Natural killer cell (primary cell): ENCODE results near the gene CARMIL1. TPM values are rescaled to one million over a fixed set of nuclear protein-coding genes. Genes with fewer than 3 reads are reported as not detected.

Experiments used
- ATAC-seq, 3 donors: fragments of 150-1000 bp in 2 of 3; fragments of 200-7000 bp in 1 of 3; cut with Tn5 transposase; 1 replicate in 1 of 3; 2 replicates in 2 of 3; pipeline ENCODE4 v1.10.0; 2021; ENCODE audit warnings: mild to moderate bottlenecking in 2 of 3, moderate library complexity in 2 of 3
- DNase-seq, 2 donors: peaks; one replicate each; pipeline versions ENCODE4 v3.0.0 to v3.0.0-alpha.2; 2013 to 2021; ENCODE audit warnings: mixed read lengths in 1 of 2
- H3K27ac ChIP-seq: one replicate; pipeline ENCODE4 v1.5.1; 2013; ENCODE audit warnings: mild to moderate bottlenecking, low read length
- H3K27me3 ChIP-seq: one replicate; pipeline ENCODE4 v1.6.1; 2013; ENCODE audit warnings: low read length; ENCODE audit not compliant: control insufficient read depth, insufficient read depth
- H3K36me3 ChIP-seq: one replicate; pipeline ENCODE4 v1.6.1; 2013; ENCODE audit warnings: low read length; ENCODE audit not compliant: control insufficient read depth, insufficient read depth
- H3K4me1 ChIP-seq: one replicate; pipeline ENCODE4 v1.6.1; 2013; ENCODE audit warnings: low read length; ENCODE audit not compliant: control insufficient read depth, insufficient read depth
- H3K4me3 ChIP-seq: one replicate; pipeline ENCODE4 v1.5.1; 2013; ENCODE audit warnings: low read length
- H3K9me3 ChIP-seq: one replicate; pipeline ENCODE4 v1.6.1; 2013; ENCODE audit warnings: low read length; ENCODE audit not compliant: control insufficient read depth, insufficient read depth
- H3K27ac Mint-ChIP-seq, 2 donors: one replicate each; pipeline ENCODE4 v1.8.0; 2022; ENCODE audit warnings: mild to moderate bottlenecking in 2 of 2, mixed read lengths in 2 of 2, moderate library complexity in 1 of 2
- H3K27me3 Mint-ChIP-seq, 2 donors: one replicate each; pipeline ENCODE4 v1.8.0; 2022; ENCODE audit warnings: low read depth in 2 of 2, mixed read lengths in 2 of 2
- H3K36me3 Mint-ChIP-seq: one replicate; pipeline ENCODE4 v1.8.0; 2022; ENCODE audit warnings: mixed read lengths
- H3K4me1 Mint-ChIP-seq, 2 donors: one replicate each; pipeline ENCODE4 v1.8.0; 2022; ENCODE audit warnings: mixed read lengths in 2 of 2
- H3K4me3 Mint-ChIP-seq: one replicate; pipeline ENCODE4 v1.8.0; 2022; ENCODE audit warnings: mild to moderate bottlenecking, moderate library complexity, mixed read lengths
- H3K9me3 Mint-ChIP-seq, 2 donors: one replicate each; pipeline ENCODE4 v1.8.0; 2022; ENCODE audit warnings: mixed read lengths in 2 of 2
- WGBS: methylation state at CpG from one replicate; pipeline ENCODE4 v1.1.7; 2013; ENCODE audit warnings: missing lambda C conversion rate; ENCODE audit not compliant: insufficient coverage; 5-methylcytosine and 5-hydroxymethylcytosine counted together
- intact Hi-C: fragments of 100-400 bp; cut with micrococcal nuclease; formaldehyde crosslinking; loops from one replicate; pipeline ENCODE4 v1.14.2; 2022
- total RNA-seq, 4 donors: library from RNA; stranded (reverse); fragments of 120-200 nt in 1 of 4; gene quantifications; one replicate each; pipeline versions ENCODE4 v1.2.3 to v1.2.4, GENCODE V29; 2013 to 2022
- TF ChIP-seq, protein P1 (sequence below): fragments of 200-600 bp; IDR thresholded peaks from one replicate; pipeline ENCODE4 v1.8.0; 2022; ENCODE audit warnings: antibody characterized with exemption

CARMIL1 gene
- total RNA-seq, 3 donors from 2014 or later (not counting 1 experiment from before 2014, with no cell fraction given), result 0.25 to 1.1 (median 0.35) TPM

DNA sequence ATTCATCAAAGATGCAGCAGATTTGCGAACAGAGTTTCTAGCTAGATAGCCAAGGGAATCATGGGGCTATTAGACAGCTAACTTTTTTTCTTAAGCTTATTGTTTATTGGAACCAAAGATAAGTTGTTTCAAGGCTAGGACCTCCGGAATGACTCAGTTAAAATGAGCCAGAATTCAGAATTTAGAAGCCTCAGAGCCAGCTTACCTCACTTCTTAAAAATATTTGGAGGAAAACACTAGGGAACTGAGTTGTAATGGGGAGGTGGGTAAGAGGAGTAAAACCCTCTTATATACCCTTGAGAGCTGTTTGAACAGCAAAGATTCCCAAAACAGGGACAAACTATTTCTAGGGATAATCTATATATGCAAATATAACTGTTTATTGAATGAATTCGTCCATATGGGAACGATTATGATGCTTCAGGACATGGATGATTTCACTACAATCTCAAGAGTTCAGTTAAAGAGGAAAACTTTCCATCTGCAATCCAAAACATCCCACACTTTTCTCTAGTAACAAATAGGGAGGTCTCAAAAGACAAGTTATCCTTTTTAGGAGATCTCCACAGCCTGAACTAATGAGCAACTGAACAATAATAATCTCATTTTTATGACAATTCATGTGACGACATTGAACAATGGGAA is 12.6 kb upstream of the CARMIL1 start:
- TF ChIP-seq, protein P1, sequence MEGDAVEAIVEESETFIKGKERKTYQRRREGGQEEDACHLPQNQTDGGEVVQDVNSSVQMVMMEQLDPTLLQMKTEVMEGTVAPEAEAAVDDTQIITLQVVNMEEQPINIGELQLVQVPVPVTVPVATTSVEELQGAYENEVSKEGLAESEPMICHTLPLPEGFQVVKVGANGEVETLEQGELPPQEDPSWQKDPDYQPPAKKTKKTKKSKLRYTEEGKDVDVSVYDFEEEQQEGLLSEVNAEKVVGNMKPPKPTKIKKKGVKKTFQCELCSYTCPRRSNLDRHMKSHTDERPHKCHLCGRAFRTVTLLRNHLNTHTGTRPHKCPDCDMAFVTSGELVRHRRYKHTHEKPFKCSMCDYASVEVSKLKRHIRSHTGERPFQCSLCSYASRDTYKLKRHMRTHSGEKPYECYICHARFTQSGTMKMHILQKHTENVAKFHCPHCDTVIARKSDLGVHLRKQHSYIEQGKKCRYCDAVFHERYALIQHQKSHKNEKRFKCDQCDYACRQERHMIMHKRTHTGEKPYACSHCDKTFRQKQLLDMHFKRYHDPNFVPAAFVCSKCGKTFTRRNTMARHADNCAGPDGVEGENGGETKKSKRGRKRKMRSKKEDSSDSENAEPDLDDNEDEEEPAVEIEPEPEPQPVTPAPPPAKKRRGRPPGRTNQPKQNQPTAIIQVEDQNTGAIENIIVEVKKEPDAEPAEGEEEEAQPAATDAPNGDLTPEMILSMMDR, result no peak
- peaks cover 22 to 34% of the 10 kb centered on the region in 2 donors for H3K27me3 Mint-ChIP-seq
- no peaks in the 10 kb centered on the region for H3K27me3 ChIP-seq
- no peaks in the 10 kb centered on the region for H3K9me3 ChIP-seq
- 95% methylated on average over 5 of the region's 5 CpGs for WGBS
- H3K36me3 Mint-ChIP-seq, result no peaks in the 10 kb centered on the region
- ATAC-seq, result no peak
- DNase-seq, result no peak
- no peaks in the 10 kb centered on the region for H3K36me3 ChIP-seq
- no peak overlapping the region for H3K27ac ChIP-seq
- no peaks in the 10 kb centered on the region for H3K9me3 Mint-ChIP-seq
- H3K4me3 Mint-ChIP-seq, result no peak overlapping the region
- H3K4me3 ChIP-seq, result no peak overlapping the region
- no peak overlapping the region for H3K27ac Mint-ChIP-seq
- intact Hi-C loops, result loop anchor here (1.0 kb wide), 1 partner anchor 290 kb away; no protein-coding TSS in a partner anchor
- H3K4me1 ChIP-seq, result no peaks in the 10 kb centered on the region
- H3K4me1 Mint-ChIP-seq, result no peaks in the 10 kb centered on the region

DNA sequence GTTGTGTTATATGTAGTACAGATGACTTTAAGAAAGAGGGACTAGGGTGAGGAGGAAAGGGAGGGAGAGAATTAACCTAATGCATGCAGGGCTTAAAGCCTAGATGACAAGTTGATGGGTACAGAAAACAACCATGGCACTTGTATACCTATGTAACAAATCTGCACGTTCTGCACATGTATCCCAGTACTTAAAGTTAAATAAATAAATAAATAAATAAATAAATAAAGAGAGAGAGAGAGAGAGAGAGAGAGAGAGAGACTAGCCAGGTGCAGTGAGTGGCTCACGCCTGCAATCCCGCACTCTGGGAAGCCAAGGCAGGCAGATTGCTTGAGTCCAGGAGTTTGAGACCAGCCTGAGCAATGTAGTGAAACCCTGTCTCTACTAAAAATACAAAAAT is 11.5 kb upstream of the CARMIL1 start:
- no peaks in the 10 kb centered on the region for H3K36me3 Mint-ChIP-seq
- no peaks in the 10 kb centered on the region for H3K4me1 ChIP-seq
- no peak overlapping the region for H3K4me3 Mint-ChIP-seq
- H3K27me3 ChIP-seq, result no peaks in the 10 kb centered on the region
- intact Hi-C loops, result no loop called here
- H3K9me3 Mint-ChIP-seq, result no peaks in the 10 kb centered on the region
- no peaks in the 10 kb centered on the region for H3K36me3 ChIP-seq
- TF ChIP-seq, protein P1, result no peak
- H3K27ac ChIP-seq, result no peak overlapping the region
- no peaks in the 10 kb centered on the region for H3K9me3 ChIP-seq
- H3K4me1 Mint-ChIP-seq, result no peaks in the 10 kb centered on the region
- no peak overlapping the region for H3K4me3 ChIP-seq
- no peak for DNase-seq
- peaks cover 26 to 44% of the 10 kb centered on the region in 2 donors for H3K27me3 Mint-ChIP-seq
- 78% methylated on average over 2 of the region's 3 CpGs for WGBS
- ATAC-seq, result no peak
- H3K27ac Mint-ChIP-seq, result no peak overlapping the region

DNA sequence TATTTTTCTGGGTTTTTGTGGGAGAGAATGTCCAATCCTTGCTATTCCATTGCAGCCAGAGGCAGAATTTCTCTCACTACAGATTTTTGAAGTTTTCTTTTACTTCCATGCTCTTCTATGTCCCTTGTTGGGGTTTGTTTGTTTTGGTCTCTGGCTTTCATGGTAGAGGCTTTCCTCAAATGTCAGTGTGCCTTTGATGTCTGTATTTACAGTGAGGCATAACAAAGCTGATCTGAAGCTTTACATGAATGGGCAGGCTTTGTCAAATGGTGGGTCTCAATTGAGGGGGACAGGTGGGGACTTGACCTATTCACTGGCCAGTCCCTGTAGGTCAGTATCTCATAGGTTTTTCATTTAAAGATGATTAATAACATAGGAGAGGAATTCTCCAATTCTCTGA is 8.6 kb upstream of the CARMIL1 start:
- Histone ChIP-seq H3K4me1 (no peaks in the 10 kb centered on the region), H3K27ac (no peak overlapping the region), H3K36me3 (no peaks in the 10 kb centered on the region), H3K27me3 (no peaks in the 10 kb centered on the region), H3K9me3 (no peaks in the 10 kb centered on the region), H3K4me3 (no peak overlapping the region)
- Mint-ChIP-seq H3K27ac (no peak overlapping the region), H3K36me3 (no peaks in the 10 kb centered on the region), H3K4me1 (no peaks in the 10 kb centered on the region), H3K9me3 (no peaks in the 10 kb centered on the region), H3K27me3 (peaks cover 34 to 65% of the 10 kb centered on the region in 2 donors), H3K4me3 (no peak overlapping the region)
- ATAC-seq (no peak), DNase-seq (no peak)
- TF ChIP-seq, protein P1, result no peak
- intact Hi-C loops, result no loop called here

DNA sequence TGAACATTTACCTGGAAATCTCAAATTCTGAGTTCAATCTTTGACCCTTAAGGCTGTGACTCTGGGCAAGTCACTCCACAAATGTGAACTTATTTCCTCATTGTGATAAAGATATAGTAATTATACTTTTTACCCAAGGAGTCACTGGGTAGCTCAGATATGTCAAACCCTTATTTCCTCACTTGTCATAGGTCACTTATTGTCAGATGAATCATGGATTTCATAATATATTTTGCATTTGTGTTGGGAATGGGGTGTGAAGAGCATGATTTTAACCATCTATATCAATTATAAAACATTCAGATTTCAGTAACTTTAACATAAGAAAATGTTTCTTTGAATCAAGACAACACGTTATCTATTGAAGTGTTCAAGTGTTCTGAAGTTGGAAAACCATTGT is 3.7 kb upstream of the CARMIL1 start:
- peaks cover 4 to 16% of the 10 kb centered on the region in 2 donors for H3K4me1 Mint-ChIP-seq
- no peaks in the 10 kb centered on the region for H3K9me3 Mint-ChIP-seq
- no peak overlapping the region for H3K27ac Mint-ChIP-seq
- intact Hi-C loops, result no loop called here
- Histone ChIP-seq H3K4me3 (no peak overlapping the region), H3K27me3 (peaks cover 7% of the 10 kb centered on the region), H3K36me3 (no peaks in the 10 kb centered on the region), H3K9me3 (no peaks in the 10 kb centered on the region), H3K4me1 (peaks cover 19% of the 10 kb centered on the region), H3K27ac (no peak overlapping the region)
- TF ChIP-seq, protein P1, result no peak
- H3K27me3 Mint-ChIP-seq, result peaks cover 43 to 45% of the 10 kb centered on the region in 2 donors
- DNase-seq (no peak), ATAC-seq (no peak)
- no peak overlapping the region for H3K4me3 Mint-ChIP-seq
- WGBS, result no CpG with 5 or more reads among the region's 1 CpG
- H3K36me3 Mint-ChIP-seq, result no peaks in the 10 kb centered on the region
